NB4 (cell line): ENCODE data around the gene TGFBR3.
"Not testable (repeated sequence)": the region's sequence is repeated elsewhere in the genome, so short reads cannot be mapped to it uniquely, and the experiment has no call there.

ENCODE experiments used
- DNase-seq: peaks from one replicate; pipeline ENCODE4 v3.0.0; 2010; ENCODE audit warnings: low read depth
- H3K4me3 ChIP-seq: one replicate; pipeline ENCODE4 v1.5.1; 2011; ENCODE audit warnings: mild to moderate bottlenecking, low read depth, low read length, moderate library complexity
- MYC ChIP-seq: IDR thresholded peaks from 2 replicates; pipeline ENCODE4 v1.6.1; 2011; ENCODE audit warnings: low read depth, low read length
- POLR2A ChIP-seq: IDR thresholded peaks from 2 replicates; pipeline ENCODE4 v1.6.1; 2011; ENCODE audit warnings: mild to moderate bottlenecking; ENCODE audit not compliant: insufficient read length; ENCODE audit errors: extremely low read depth
- TF ChIP-seq, protein P1 (sequence below): IDR thresholded peaks from 2 replicates; pipeline ENCODE4 v1.6.1; 2011; ENCODE audit warnings: low read depth, low read length
- TF ChIP-seq, protein P2 (sequence below): IDR thresholded peaks from one replicate; pipeline ENCODE4 v1.5.1; 2012; ENCODE audit warnings: low read depth, low read length

TGFBR3 gene

DNA sequence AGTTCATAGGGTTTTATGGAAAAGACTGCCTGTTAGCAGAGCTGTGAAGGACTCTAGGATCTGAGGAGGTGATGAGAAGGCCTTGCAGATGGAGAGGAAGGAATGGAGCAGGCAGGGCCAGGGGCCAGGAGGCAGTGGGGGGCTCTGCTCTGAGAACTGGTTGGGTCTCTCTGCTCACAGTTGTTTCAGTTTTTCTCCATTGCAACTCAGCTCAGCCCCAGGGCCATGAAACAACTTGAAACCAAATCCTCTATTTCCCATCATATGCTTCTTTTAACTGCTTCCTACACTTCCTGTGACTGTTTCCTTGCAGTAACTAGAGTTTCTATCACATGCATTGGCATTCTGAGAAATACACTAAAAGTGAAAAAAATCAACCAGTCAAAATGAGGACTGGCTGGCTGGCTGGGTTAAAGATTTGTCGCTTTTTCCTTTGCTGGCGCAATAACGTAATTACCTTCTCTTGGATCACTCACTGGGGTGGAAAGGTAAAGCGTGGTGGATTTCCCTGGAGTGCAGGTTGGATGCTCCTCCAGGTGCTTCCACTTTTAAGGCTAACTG, 213.3 kb downstream of the TGFBR3 start:
- TF ChIP-seq, protein P1, sequence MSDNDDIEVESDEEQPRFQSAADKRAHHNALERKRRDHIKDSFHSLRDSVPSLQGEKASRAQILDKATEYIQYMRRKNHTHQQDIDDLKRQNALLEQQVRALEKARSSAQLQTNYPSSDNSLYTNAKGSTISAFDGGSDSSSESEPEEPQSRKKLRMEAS: no peak
- TF ChIP-seq POLR2A (no peak), MYC (no peak)
- TF ChIP-seq, protein P2, sequence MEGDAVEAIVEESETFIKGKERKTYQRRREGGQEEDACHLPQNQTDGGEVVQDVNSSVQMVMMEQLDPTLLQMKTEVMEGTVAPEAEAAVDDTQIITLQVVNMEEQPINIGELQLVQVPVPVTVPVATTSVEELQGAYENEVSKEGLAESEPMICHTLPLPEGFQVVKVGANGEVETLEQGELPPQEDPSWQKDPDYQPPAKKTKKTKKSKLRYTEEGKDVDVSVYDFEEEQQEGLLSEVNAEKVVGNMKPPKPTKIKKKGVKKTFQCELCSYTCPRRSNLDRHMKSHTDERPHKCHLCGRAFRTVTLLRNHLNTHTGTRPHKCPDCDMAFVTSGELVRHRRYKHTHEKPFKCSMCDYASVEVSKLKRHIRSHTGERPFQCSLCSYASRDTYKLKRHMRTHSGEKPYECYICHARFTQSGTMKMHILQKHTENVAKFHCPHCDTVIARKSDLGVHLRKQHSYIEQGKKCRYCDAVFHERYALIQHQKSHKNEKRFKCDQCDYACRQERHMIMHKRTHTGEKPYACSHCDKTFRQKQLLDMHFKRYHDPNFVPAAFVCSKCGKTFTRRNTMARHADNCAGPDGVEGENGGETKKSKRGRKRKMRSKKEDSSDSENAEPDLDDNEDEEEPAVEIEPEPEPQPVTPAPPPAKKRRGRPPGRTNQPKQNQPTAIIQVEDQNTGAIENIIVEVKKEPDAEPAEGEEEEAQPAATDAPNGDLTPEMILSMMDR: no peak
- no peak for DNase-seq
- H3K4me3 ChIP-seq: no peak overlapping the region

DNA sequence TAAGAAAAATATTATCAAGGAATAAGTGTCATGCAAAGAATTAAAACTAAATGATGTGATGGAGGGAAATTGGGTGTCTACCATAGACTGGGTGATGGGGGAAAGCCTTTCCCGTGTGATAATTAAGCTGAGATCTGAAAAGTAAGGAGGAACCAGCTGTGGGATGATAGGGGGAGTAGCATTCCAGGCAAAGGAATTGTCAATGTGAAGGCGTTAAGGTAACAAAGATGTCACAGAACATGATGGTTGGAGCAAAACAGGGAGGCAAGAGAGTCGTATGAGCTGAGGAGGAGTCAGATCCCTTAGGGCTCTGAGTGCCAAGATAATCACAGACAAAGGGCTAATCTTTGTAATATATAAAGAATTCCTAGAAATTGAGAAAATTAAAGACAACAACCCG, 215.2 kb downstream of the TGFBR3 start:
- H3K4me3 ChIP-seq: no peak overlapping the region
- TF ChIP-seq, protein P1: no peak
- TF ChIP-seq POLR2A (no peak), MYC (no peak)
- TF ChIP-seq, protein P2: no peak

DNA sequence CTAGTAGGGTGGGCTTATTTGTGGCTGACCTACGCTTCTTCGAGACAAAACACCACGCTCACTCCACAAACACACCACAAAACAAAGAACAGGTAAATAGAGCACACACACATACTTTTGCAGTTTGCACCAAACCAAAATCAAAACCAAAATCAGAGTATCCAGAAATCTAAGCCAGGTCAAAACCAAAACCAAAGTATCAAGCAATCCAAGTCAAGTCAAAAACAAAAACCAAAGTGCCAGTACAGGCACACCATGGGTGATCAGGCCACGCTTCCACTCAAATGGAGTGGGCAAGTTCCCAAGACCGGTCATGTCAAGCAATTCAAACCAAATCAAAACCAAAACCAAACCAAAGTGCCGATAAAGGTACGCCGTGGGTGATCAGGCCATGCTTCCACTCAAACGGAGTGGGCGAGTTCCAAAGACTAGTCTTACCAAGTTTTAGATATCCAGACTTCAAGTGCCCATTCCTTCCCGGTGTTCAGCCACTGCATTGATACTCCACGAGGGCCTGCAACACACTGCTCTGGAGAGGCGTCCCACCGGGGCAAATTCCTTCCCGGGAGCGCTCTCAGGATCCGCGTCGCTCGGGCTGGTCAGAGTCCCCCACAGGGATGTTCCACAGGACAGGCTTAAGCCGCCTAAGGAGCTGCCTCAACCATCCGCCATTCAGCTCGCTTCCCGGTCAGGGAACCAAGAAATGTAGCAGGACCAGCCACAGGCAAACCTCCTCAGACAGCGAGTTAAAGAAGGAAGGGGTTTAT, 216.2 kb downstream of the TGFBR3 start:
- TF ChIP-seq, protein P1: no peak
- TF ChIP-seq, protein P2: no peak
- TF ChIP-seq MYC: no peak
- no peak for DNase-seq
- no peak overlapping the region for H3K4me3 ChIP-seq

More for the DNA sequence above, 215.2 kb downstream of the TGFBR3 start:
- DNase-seq: no peak

DNA sequence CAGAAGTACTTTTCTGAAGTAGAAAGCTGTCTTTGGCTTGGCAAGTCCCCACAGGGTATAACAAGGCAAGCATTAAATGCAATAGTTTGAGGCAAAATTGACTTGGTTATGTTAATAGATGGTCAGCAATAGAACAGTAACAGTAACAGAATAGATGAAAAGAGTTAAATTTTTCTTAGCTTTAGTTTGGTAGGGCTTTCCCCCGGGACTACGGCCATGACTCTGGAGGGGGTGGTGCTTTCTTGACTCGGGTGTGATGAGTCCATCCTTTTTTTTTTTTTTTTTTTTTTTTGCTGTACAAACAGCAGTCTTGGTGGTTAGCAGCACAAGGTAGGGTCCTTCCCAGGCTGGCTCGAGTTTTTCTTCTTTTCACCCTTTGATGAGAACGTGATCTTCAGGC, 219.3 kb downstream of the TGFBR3 start:
- H3K4me3 ChIP-seq, DNase-seq: not testable (repeated sequence)

DNA sequence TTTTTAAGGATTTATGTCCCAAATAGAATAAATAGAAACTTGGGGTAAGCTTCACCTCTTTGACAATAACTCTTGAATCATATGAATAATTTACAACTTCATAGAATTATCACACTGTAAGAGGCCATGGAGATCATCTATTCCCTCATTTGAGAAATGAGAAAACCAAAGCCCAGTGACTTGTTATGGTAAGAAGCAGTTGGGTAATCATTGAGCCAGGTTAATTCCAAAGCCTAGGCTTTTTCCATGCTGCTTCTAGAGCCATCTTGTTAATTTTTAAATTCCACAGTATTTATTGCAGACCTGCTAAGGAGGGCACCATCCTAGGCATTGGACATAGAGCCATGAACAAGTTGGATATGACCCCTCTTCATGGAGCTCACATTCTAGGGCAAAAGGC, 224.8 kb downstream of the TGFBR3 start:
- no peak overlapping the region for H3K4me3 ChIP-seq
- TF ChIP-seq, protein P1: no peak
- TF ChIP-seq POLR2A (no peak), MYC (no peak)
- TF ChIP-seq, protein P2: no peak
- DNase-seq: no peak

DNA sequence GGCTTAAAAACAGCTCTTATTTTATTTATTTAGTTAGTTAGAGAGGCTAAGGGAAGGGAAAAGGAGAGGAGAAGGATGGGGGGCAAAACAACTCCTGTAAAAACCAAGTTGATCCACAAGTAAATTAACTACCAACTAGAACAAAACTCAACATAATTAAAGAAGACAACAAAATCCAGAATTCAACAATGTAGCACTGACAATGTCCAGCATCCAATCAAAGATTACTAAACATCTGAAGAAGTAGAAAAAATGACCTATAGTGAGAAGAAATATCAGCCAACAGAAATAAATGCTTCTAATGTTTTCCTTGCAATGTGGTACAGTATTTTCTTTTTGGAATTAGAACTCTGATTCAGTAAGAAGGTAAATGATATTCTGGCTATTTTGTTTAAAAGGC, 225.2 kb downstream of the TGFBR3 start:
- no peak overlapping the region for H3K4me3 ChIP-seq
- no peak for DNase-seq
- TF ChIP-seq POLR2A (no peak), MYC (no peak)
- TF ChIP-seq, protein P1: no peak
- TF ChIP-seq, protein P2: no peak
